Neural progenitor cell (in vitro differentiated cells): ENCODE results near the gene GIT1. TPM values are rescaled to one million over a fixed set of nuclear protein-coding genes. Genes with fewer than 3 reads are reported as not detected.

Source experiments
- DNase-seq: peaks from one replicate; pipeline ENCODE4 v3.0.0-alpha.2; 2016; ENCODE audit warnings: low spot score
- H2AFZ ChIP-seq: fragments of 200-600 bp; sonication (generic); replicated peaks from 2 replicates; pipeline ENCODE4 v1.6.1; 2016; ENCODE audit warnings: antibody characterized with exemption
- H3F3A ChIP-seq: fragments of 200-600 bp; sonication (generic); 2 replicates; pipeline ENCODE4 v1.6.1; 2016; ENCODE audit warnings: antibody characterized with exemption, low read depth
- H3K27ac ChIP-seq: fragments of 200-600 bp; sonication (generic); 2 replicates; pipeline ENCODE4 v1.5.1; 2016; ENCODE audit warnings: mild to moderate bottlenecking
- H3K27me3 ChIP-seq: fragments of 200-600 bp; sonication (generic); 2 replicates; pipeline ENCODE4 v1.6.1; 2016; ENCODE audit warnings: mild to moderate bottlenecking, moderate library complexity
- H3K36me3 ChIP-seq: fragments of 200-600 bp; sonication (generic); 2 replicates; pipeline ENCODE4 v1.5.1; 2016
- H3K4me1 ChIP-seq: fragments of 200-600 bp; sonication (generic); 2 replicates; pipeline ENCODE4 v1.6.1; 2016; ENCODE audit warnings: mixed run types
- H3K4me2 ChIP-seq: fragments of 200-600 bp; sonication (generic); 2 replicates; pipeline ENCODE4 v1.6.1; 2016
- H3K4me3 ChIP-seq: fragments of 200-600 bp; sonication (generic); 2 replicates; pipeline ENCODE4 v1.5.1; 2016
- H3K79me2 ChIP-seq: fragments of 200-600 bp; sonication (generic); 2 replicates; pipeline ENCODE4 v1.6.1; 2016; ENCODE audit warnings: low read depth
- H3K9ac ChIP-seq: fragments of 200-600 bp; sonication (generic); 2 replicates; pipeline ENCODE4 v1.6.1; 2016
- H3K9me3 ChIP-seq: fragments of 200-600 bp; sonication (generic); 2 replicates; pipeline ENCODE4 v1.5.1; 2016; ENCODE audit warnings: low read depth
- H4K20me1 ChIP-seq: fragments of 200-600 bp; sonication (generic); 2 replicates; pipeline ENCODE4 v1.6.1; 2016; ENCODE audit warnings: low read depth
- H3K27ac Mint-ChIP-seq: 3 replicates; pipeline ENCODE4 v1.8.0; 2021; ENCODE audit warnings: mixed read lengths
- H3K27me3 Mint-ChIP-seq: 2 replicates; pipeline ENCODE4 v1.8.0; 2022; ENCODE audit warnings: low read depth, mild to moderate bottlenecking, inconsistent platforms, moderate library complexity, mixed read lengths; ENCODE audit not compliant: insufficient read depth
- H3K36me3 Mint-ChIP-seq: 3 replicates; pipeline ENCODE4 v1.8.0; 2021; ENCODE audit warnings: mixed read lengths
- H3K4me1 Mint-ChIP-seq: 3 replicates; pipeline ENCODE4 v1.8.0; 2021; ENCODE audit warnings: mixed read lengths
- H3K4me3 Mint-ChIP-seq: 3 replicates; pipeline ENCODE4 v1.8.0; 2021; ENCODE audit warnings: mild to moderate bottlenecking, moderate library complexity, mixed read lengths
- H3K9me3 Mint-ChIP-seq: 3 replicates; pipeline ENCODE4 v1.8.0; 2020; ENCODE audit warnings: mixed read lengths
- EZH2 ChIP-seq: fragments of 200-600 bp; sonication (generic); IDR thresholded peaks from 2 replicates; pipeline ENCODE4 v1.6.1; 2017; ENCODE audit warnings: antibody characterized with exemption, mild to moderate bottlenecking, moderate library complexity
- EZH2phosphoT487 ChIP-seq: fragments of 200-600 bp; sonication (generic); IDR thresholded peaks from 2 replicates; pipeline ENCODE4 v1.6.1; 2017; ENCODE audit warnings: antibody characterized with exemption
- total RNA-seq: library from RNA; depleted of rRNA; stranded (reverse); fragments of >200 nt; gene quantifications from 2 replicates; pipeline ENCODE4 v1.2.3, GENCODE V29; 2015; ENCODE audit warnings: low replicate concordance
- TF ChIP-seq, protein P1 (sequence below): fragments of 200-600 bp; sonication (generic); IDR thresholded peaks from 2 replicates; pipeline ENCODE4 v1.5.1; 2017; ENCODE audit warnings: antibody characterized with exemption, mild to moderate bottlenecking

Gene GIT1
- total RNA-seq, 1 donor from 2014 or later, result 17.6 TPM

DNA sequence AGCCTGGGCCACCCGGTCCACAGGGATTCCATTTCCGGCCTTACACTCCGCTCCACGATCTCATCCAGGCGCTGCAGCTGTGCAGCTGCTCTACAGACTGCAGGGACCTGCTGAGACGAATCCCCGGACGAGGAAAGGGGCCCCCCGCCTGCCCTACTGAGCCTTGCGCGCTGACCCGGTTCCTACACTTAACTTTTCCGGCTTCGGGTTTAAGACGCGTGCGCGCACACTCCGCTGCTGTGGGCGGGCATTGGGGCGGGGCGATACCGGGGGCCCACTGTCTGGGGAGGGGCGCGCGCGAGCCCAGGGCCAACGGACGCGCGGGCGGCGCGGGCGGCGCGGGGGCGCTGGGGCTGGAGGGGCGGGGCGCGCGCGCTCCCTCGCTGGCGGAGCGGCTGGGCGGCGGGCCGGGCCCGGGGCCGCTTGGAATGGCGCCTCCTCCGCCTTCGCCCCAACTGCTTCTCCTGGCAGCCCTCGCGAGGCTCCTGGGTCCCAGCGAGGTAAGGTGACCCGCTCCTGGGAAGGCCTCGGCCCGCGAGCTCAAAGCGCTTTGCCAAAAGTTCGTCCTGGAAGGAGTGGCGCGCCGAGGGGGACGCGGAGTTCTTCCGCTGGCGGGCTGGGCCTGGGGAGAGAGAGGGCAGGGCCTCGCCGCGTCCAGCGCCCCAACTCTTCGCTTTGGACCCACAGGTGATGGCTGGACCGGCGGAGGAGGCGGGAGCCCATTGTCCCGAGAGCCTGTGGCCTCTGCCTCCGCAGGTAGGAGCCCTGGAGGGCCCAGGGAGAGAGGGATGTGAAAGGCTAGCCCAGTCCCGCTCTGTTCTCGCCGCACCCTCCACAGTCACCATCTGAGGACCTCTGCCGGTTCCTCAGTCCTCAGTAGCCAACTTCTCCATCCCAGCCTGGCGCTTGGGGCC lies 20.9 kb downstream of the GIT1 start, which contains the start of gene TP53I13:
Gene TP53I13 (plus strand): TSS at position 371 of the 914 bp plus-strand sequence. CDS start 58 bp downstream, at position 429.
- TF ChIP-seq EZH2 (no peak), EZH2phosphoT487 (no peak)
- TF ChIP-seq, protein P1, sequence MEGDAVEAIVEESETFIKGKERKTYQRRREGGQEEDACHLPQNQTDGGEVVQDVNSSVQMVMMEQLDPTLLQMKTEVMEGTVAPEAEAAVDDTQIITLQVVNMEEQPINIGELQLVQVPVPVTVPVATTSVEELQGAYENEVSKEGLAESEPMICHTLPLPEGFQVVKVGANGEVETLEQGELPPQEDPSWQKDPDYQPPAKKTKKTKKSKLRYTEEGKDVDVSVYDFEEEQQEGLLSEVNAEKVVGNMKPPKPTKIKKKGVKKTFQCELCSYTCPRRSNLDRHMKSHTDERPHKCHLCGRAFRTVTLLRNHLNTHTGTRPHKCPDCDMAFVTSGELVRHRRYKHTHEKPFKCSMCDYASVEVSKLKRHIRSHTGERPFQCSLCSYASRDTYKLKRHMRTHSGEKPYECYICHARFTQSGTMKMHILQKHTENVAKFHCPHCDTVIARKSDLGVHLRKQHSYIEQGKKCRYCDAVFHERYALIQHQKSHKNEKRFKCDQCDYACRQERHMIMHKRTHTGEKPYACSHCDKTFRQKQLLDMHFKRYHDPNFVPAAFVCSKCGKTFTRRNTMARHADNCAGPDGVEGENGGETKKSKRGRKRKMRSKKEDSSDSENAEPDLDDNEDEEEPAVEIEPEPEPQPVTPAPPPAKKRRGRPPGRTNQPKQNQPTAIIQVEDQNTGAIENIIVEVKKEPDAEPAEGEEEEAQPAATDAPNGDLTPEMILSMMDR, result no peak
- Mint-ChIP-seq H3K4me1 (peaks cover 30% of the 10 kb centered on the region), H3K27me3 (peaks cover 29% of the 10 kb centered on the region), H3K4me3 (peak within 1 kb of the TSS; percentile 95), H3K9me3 (no peaks in the 10 kb centered on the region), H3K36me3 (peaks cover 4% of the 10 kb centered on the region), H3K27ac (no peak within 1 kb of the TSS)
- H3K36me3 ChIP-seq, result no peaks in the 10 kb centered on the region
- H3K9ac ChIP-seq, result peak within 1 kb of the TSS; percentile 58
- peaks cover 24% of the 10 kb centered on the region for H3K4me1 ChIP-seq
- H3K4me3 ChIP-seq, result peak within 1 kb of the TSS; percentile 71
- peaks cover 43% of the 10 kb centered on the region for H4K20me1 ChIP-seq
- peaks cover 7% of the 10 kb centered on the region for H3K79me2 ChIP-seq
- H3K4me2 ChIP-seq, result peak within 1 kb of the TSS; percentile 96
- H3K27ac ChIP-seq, result no peak within 1 kb of the TSS
- DNase-seq, result peak; percentile 93
- H3F3A ChIP-seq, result peaks cover 41% of the 10 kb centered on the region
- peaks cover 42% of the 10 kb centered on the region for H3K27me3 ChIP-seq
- no peaks in the 10 kb centered on the region for H3K9me3 ChIP-seq
- peak within 1 kb of the TSS; percentile 97 for H2AFZ ChIP-seq

DNA sequence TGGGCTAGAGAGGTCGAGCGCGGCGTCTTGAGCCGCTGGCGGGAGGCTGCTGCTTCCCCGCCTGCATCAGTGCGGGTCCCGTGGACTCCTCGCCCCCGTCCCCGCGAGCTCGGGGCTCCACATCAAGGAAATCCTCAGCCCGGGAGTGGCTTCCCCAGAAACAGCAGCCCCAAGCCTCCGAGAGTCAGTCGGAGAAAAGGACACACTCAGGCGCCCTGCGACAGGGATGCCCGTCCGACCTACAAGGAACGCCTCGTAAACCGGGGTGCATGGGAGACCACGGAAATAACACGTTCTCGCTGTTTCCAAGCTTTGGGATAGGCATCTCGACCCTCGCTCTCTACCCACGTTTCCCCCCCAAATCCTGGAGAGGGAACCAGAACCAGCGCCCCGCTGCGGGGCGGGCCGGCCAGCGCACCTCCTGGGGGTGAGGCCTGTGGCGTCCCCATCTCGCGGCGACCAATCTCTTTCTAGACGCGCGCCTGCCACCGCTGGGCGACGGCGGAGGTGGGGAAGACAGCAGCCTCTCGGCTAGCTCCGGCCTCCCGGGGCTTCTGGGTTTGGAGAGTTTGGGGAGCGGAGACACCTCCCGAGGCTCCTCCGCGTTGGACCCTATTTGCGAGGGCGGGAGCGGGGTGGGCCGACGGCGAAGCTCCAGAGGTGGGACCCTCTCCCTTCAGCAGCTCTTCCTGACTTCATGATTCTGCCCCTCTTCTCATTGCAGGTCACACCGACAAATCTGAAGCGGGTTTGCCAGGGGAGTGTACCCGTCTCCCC lies 21.7 kb downstream of the GIT1 start:
- H3K9ac ChIP-seq, result no peak overlapping the region
- peak overlapping the region; percentile 96 for H3K4me2 ChIP-seq
- no peaks in the 10 kb centered on the region for H3K36me3 ChIP-seq
- Mint-ChIP-seq H3K27me3 (peaks cover 29% of the 10 kb centered on the region), H3K36me3 (peaks cover 4% of the 10 kb centered on the region), H3K4me3 (peak overlapping the region; percentile 95), H3K9me3 (no peaks in the 10 kb centered on the region), H3K4me1 (peaks cover 24% of the 10 kb centered on the region), H3K27ac (no peak overlapping the region)
- H2AFZ ChIP-seq, result peak overlapping the region; percentile 43
- peaks cover 42% of the 10 kb centered on the region for H3K27me3 ChIP-seq
- peaks cover 7% of the 10 kb centered on the region for H3K79me2 ChIP-seq
- no peak overlapping the region for H3K27ac ChIP-seq
- peak overlapping the region; percentile 71 for H3K4me3 ChIP-seq
- peak; percentile 84 for DNase-seq
- peaks cover 20% of the 10 kb centered on the region for H3K4me1 ChIP-seq
- no peaks in the 10 kb centered on the region for H3K9me3 ChIP-seq
- H3F3A ChIP-seq, result peaks cover 41% of the 10 kb centered on the region
- H4K20me1 ChIP-seq, result peaks cover 34% of the 10 kb centered on the region
- TF ChIP-seq EZH2, result no peak
- TF ChIP-seq, protein P1, result peak; percentile 22
- no peak for TF ChIP-seq EZH2phosphoT487

DNA sequence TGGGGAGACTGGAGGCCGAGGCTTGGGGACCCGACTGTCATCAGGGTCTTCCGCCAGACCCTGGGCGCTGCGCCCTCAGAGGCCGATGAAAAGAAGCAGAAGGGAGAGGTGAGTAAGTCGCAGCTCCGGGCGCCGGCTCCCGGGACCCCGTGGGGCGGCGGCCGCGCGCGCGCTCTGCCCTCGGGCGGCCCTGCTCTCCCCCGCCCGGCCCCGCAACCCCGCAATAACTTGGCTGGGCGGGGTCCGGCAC lies 22.2 kb downstream of the GIT1 start:
- Mint-ChIP-seq H3K4me1 (peaks cover 24% of the 10 kb centered on the region), H3K27ac (no peak overlapping the region), H3K36me3 (peaks cover 4% of the 10 kb centered on the region), H3K4me3 (peak overlapping the region; percentile 95), H3K27me3 (peaks cover 30% of the 10 kb centered on the region), H3K9me3 (no peaks in the 10 kb centered on the region)
- Histone ChIP-seq H3K9ac (no peak overlapping the region), H3F3A (peaks cover 41% of the 10 kb centered on the region), H3K4me1 (peaks cover 15% of the 10 kb centered on the region), H3K36me3 (no peaks in the 10 kb centered on the region), H2AFZ (peak overlapping the region; percentile 43), H3K27me3 (peaks cover 42% of the 10 kb centered on the region), H3K9me3 (no peaks in the 10 kb centered on the region), H3K27ac (no peak overlapping the region), H3K79me2 (peaks cover 7% of the 10 kb centered on the region), H4K20me1 (peaks cover 29% of the 10 kb centered on the region), H3K4me2 (peak overlapping the region; percentile 96), H3K4me3 (peak overlapping the region; percentile 71)
- no peak for TF ChIP-seq EZH2phosphoT487
- TF ChIP-seq EZH2, result no peak
- TF ChIP-seq, protein P1, result no peak
- DNase-seq, result peak; percentile 71
